ENCODE measurements around the gene QRICH2. TPM values are rescaled to one million over a fixed set of nuclear protein-coding genes. Genes with fewer than 3 reads are reported as not detected.

The QRICH2 gene
- total and polyA plus RNA-seq, 8 donors: 0.81 to 9.2 (median 1.7) TPM

GRCh38 chr17:76317535-76317934 is 9.5 kb upstream of the QRICH2 start:
- no peak for FAIRE-seq
- Histone ChIP-seq H3K4me3 (no peak overlapping the region), H3K27me3 (no peaks in the 10 kb centered on the region), H3K36me3 (peaks cover 0 to 26% (median 0%) of the 10 kb centered on the region in 3 donors), H3K9me3 (no peaks in the 10 kb centered on the region), H3K27ac (no peak overlapping the region), H3K4me1 (no peaks in the 10 kb centered on the region)
- 92 to 97% methylated on average over 2 of the region's 2 CpGs for WGBS, 2 donors
- no peak for ATAC-seq
- DNase-seq: no peak
- intact Hi-C loops (cut with DNase I): no loop called here
- TF ChIP-seq CTCF (IDR thresholded peaks at IDR 0.05): no peak

GRCh38 chr17:76314392-76315227 is 6.5 kb upstream of the QRICH2 start:
- Histone ChIP-seq H3K4me3 (no peak overlapping the region), H3K4me1 (no peaks in the 10 kb centered on the region), H3K9me3 (no peaks in the 10 kb centered on the region), H3K27ac (no peak overlapping the region), H3K36me3 (peaks cover 0 to 48% (median 0%) of the 10 kb centered on the region in 3 donors), H3K27me3 (no peaks in the 10 kb centered on the region)
- FAIRE-seq (no peak), DNase-seq (no peak), ATAC-seq (no peak)
- no peak for TF ChIP-seq CTCF (IDR thresholded peaks at IDR 0.05)
- intact Hi-C loops (cut with DNase I): no loop called here
- WGBS, 2 donors: 92 to 94% methylated on average over 15 of the region's 15 CpGs

GRCh38 chr17:76312735-76313134 is 4.7 kb upstream of the QRICH2 start:
- ATAC-seq (no peak), DNase-seq (no peak), FAIRE-seq (no peak)
- Histone ChIP-seq H3K4me3 (no peak overlapping the region), H3K27me3 (no peaks in the 10 kb centered on the region), H3K36me3 (peaks cover 0 to 42% (median 0%) of the 10 kb centered on the region in 3 donors), H3K4me1 (no peaks in the 10 kb centered on the region), H3K27ac (no peak overlapping the region), H3K9me3 (no peaks in the 10 kb centered on the region)
- WGBS, 2 donors: 87 to 88% methylated on average over 9 of the region's 9 CpGs
- intact Hi-C loops (cut with DNase I): no loop called here
- no peak for TF ChIP-seq CTCF (IDR thresholded peaks at IDR 0.05)

- intact Hi-C loops (cut with DNase I): loop anchor here (5.0 to 10.0 kb wide), 3 partner anchors 78 to 88 kb away; no protein-coding TSS in a partner anchor
- TF ChIP-seq CTCF (IDR thresholded peaks at IDR 0.05): no peak
- DNase-seq: no peak
- H3K36me3 ChIP-seq: peaks cover 0 to 38% (median 0%) of the 10 kb centered on the region in 3 donors
- no peak for ATAC-seq
- 87 to 90% methylated on average over 4 of the region's 4 CpGs for WGBS, 2 donors
- H3K4me3 ChIP-seq: no peak overlapping the region
- H3K27me3 ChIP-seq: no peaks in the 10 kb centered on the region
- H3K27ac ChIP-seq: no peak overlapping the region
- FAIRE-seq: no peak
- no peaks in the 10 kb centered on the region for H3K4me1 ChIP-seq
- no peaks in the 10 kb centered on the region for H3K9me3 ChIP-seq
Observed at GRCh38 chr17:76309461-76309860, 1.4 kb upstream of the QRICH2 start.

All from pancreas (tissue), 10 donors.